GM21381 (cell line): ENCODE data around the gene FHIT.

Source experiments
- ATAC-seq: cut with Tn5 transposase; IDR thresholded peaks from one replicate; pipeline ENCODE4 v1.9.1; 2021; ENCODE audit warnings: mild to moderate bottlenecking, moderate library complexity; ENCODE audit not compliant: unreplicated experiment

Gene FHIT

DNA sequence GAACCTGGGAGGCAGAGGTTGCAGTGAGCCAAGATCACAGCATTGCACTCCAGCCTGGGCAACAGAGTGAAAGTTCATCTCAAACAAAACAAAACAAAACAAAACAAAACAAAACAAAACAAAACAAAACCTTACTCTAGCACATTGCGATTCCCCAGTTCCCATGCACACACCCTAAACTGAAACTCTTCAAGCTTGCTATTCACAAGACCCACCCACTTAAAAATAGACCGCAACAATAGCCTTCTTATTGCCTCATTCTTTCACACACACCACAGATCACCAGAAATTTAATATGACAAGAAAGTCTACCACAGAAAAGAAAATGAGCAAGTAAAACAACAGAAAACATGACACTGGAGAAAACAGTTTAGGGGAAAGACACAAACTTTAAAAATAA lies 598.4 kb downstream of the FHIT start:
- no peak for ATAC-seq

DNA sequence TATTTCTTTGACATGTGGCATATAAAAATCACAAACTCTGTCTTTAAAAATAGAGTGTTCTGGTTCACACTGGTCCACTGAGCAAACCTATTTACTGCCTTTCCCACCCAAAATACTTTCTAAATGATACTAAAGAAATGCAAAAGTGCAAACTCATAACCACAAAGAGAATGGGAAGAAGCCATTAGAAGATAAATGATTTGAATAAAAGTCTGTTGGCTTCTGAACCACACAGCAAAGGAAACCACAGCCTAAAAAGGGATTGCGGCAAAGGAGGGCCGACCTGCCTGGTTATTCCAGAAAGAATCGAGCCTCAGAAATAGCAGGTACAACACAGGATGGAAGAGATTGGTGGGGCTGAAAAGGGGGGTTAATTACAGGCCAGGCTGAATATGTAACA lies 599.5 kb downstream of the FHIT start:
- ATAC-seq = no peak

DNA sequence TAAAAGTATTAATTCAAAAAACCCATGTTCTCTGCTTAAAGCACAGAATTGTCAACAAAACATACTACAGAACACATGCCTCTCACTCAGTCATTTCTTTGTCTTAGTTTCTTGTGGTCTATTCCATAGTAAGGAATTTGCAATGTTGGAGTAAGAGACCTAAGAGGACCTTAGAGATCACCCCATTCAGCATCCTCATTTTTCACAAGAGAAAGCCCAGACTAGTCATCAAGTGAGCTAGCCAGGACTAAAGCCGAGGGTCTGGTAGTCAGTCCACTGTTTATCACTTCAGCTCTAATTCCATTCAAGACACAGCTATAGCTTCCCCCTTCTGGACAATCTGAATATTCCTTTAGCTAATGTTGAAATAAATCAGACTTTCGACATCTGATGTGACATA lies 601.1 kb downstream of the FHIT start:
- no peak for ATAC-seq

DNA sequence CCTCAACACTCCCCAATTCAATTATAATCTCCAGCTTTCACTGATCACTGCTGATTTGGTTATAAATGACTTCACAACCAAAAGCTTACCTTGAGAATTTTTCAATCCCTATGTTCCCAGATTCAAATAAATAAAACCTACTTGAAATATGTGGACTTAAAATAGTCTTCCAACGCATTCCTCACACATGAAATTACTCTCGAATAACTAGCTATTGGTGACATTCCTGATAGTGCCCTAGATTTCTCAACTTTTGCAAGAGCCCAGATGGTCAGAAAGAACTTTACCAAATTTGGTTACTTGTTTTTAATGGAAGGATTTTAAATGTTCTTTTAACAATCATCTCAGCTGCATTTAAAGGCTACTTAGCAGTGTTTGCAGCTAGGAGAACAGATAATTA lies 605.5 kb downstream of the FHIT start:
- ATAC-seq = no peak

DNA sequence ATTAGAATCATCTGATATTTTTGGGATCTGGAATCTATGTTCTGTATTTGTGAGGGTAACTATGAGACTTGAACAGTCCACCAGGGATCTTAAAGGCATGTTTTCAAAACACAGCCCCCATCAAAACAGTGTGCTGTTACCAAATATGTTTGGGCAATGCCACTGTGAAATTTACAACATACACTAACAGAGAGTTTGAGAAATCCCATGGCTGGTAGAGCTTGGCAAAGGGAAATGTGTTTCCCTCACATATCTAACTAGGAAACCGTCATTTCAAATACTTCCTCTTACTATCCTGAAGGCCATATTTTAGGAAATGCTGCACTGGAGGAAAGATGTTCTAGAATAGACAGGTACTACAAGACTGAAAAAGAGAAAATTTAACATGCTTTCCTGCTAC lies 607.4 kb downstream of the FHIT start:
- ATAC-seq = no peak

DNA sequence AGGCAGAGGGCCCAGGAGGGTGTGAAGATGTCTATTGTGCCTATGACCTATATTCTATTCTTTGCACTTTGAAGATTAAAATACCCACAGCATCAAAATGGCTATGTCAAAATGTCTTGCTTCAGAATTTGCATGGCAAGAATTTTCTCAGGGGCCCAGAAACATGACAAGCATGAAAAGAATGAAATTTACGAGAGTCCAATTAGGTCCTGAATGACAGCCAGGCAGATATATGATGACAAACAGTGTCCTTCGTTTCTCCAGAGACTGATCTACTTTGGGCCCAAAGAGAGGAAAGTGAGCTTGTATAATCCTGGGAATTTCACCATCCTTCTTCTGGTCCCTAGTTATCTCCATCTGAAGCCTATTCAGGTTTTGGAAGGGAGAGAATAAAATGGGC lies 609.9 kb downstream of the FHIT start:
- no peak for ATAC-seq

DNA sequence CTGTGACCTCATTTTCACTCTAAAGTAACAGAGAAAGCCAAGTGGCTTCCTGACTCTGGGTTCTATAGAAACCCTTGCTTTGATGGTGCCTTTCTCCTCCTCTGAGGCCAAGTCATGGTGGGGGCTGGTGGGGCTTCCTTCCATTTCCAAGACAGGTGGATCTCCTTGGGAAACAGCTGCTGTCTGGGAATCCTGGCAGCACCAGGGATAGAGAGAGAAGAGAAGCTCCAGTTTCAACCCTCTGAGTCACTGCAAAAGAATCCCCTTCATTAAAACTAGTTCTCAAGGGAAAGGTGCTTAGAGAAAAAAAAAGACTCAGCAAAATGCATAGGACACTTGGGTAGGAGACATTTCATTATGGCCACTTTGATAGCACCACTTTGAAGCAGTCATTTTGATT lies 614.4 kb downstream of the FHIT start:
- ATAC-seq = no peak

DNA sequence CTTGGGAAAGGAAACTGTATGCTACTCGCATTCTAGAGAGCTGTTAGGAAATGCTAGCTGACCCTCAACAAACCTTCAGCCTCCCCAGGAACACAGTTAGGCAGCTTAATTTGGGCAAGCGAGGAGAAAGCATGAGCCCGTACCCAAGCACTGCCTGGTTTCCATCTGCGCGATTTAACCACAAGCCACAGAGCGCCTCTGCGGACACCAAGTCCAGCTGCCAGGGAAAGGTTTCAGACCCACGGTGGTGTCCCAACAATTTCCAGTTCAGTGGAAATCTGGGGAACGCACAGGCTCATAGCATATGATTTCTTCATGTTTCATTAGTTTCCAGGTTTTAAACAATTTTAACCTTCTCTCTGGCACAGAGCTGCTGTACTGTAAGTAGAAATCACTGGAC lies 617.6 kb downstream of the FHIT start:
- no peak for ATAC-seq

DNA sequence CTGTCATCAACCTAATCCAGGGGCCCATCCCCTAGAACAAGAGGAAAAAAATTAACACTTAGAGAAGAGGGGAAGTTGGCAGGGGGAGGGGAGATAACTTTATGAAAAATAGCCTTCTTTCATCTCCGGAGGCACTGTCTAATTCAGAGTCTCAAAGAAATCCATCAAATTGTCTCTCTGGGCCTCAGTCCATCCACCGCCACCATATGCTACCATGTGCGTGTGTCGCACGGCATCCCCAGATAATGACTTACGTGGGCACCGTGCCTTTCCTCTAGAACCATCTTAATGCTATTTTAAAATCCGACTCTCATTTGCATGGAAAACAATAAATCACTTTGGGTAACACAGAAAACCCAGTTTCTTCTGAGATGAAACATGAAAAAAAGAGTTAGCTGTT lies 619.7 kb downstream of the FHIT start:
- no peak for ATAC-seq

DNA sequence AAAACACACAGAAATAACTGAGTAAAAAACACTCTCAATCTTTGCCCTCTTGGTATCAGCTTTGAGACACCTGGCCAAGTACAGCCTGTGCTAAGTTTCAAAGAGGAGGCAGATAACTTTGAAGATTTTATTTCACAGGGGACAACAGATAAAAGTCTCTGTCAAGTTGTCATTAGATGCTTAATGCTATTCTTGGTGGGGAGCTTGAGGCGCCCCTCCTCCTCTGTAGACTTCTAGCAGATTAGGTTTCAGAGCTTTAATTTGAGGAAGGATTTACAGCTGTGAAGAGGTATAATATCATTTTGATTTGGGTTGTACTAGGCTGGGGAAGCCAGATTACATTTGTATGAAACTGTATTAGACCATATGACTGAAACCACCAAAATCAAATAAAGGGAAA lies 620.3 kb downstream of the FHIT start:
- no peak for ATAC-seq

DNA sequence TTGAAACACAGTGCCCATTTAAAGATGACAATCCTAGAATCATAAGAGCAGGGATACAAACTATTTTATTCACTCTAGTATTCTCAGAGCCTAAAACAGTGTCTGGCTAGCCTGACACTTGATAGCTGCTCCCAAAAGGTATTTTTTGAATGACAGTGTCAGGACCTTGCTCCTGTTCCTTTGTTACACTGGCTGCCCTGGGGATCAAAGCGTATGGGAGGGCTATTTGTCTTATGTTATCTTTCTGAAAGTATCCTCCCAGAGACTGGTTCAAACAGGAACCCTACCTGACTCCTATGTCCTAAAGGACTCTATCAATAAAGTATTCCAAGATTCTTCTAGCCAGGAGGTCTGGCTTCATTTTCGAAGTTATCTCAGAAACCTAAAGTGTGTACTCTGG lies 621.4 kb downstream of the FHIT start:
- ATAC-seq = no peak

DNA sequence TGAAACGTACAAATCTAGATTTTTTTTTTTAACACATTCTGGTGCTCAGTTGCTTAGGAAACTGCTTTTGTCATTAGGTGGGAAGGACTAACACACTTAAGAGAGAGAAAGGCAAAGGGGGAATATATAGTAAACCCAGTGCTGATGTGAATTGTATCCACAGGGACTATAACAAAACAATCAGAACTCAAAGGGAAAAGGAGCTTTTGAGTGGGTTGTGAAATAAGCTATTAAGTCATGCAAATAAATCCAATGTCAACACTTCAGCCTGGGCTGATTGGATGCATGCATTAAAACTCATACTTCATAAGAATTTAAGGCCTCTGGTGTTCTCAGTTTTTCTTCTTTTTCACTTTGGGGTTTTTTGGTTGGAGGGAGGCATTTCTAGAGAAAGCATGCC lies 628.9 kb downstream of the FHIT start:
- ATAC-seq = no peak

DNA sequence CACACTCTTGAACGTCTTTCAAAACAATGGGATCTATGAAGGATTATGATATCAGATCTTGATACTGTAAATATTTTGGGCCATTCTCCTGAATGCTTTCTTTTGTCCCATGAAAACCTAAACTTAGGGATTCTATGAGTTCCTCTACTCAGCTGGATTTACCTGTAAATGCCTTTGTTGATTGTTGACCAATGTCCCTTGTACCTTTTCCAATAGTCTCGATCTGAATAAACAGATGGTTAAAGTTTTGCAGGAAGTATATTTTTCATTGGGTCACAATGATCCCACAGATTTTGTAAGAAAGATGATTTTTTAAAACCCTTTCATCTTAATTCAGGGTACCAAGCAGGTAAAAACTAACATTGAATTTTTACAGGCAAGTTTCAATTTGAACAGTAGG lies 634.1 kb downstream of the FHIT start:
- no peak for ATAC-seq

DNA sequence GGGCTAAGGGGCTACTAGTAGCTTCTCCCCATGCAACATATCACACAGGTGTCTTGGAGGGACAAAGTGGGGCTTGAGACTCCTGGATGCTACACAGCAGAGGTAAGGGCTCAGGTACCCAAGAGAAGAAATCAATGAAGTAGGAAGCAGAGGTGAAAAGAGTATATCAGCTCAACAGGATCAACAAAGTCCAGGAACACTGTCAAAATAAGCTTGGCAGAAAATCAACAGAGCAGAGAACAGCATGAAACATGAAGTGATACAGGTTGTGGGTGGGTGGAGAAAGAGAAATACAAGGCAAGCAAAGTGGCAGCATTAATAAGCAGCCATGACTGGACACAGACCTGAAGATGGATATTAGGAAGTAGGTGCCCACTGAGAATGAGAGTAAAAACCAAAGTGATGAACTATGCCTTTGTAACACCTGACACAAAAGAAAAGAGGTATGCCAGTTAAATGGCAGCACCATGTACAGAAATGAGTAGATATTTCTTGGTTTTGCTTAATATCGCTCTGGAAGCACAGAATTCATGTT lies 637.4 kb downstream of the FHIT start:
- no peak for ATAC-seq

DNA sequence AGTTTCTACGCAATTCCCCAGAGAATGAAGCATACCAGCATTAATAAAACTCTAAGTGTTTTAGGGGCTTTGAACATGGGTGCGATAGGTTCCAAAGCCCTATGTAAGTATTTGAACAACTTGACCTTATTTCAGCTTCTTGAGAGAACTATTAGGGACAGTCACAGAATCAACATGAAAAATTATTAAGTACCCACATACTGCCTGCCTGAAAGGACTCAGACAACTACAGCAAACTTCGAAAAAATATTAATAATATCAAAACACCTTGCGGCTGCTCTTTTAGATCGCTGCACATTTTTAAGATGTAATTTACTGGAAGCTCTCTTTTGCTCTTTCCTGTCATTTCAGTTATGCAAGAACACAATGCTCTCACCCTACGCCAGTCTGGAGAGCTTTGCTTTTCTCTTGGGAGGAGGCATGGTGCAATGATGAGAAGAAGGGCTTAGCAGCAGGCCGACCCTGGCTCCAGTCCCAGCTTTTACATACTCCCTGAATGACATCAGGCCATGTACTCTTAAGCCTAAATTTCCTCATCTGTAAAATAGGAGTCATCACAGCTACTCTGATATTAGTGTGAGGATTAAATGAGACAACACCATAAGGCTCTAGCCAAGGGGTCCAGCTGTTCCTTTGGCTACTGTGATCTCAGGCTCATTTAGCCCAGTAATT lies 640.7 kb downstream of the FHIT start:
- no peak for ATAC-seq

DNA sequence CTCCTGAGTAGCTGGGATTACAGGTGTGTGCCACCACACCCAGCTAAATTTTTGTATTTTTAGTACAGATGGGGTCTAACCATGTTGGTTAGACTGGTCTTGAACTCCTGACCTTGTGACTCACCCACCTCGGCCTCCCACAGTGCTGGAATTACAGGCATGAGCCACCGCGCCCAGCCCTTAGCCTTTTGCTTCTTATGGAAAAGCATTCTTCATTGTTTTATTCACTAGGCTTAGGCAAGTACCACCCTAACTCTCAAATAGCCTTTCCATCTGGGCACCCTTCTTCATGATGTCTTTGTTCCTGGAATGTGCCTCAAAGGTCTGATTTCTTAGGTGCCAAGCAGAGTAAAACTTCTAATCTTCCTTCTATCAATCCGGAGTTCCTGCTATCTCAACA lies 641.8 kb downstream of the FHIT start:
- ATAC-seq = no peak

DNA sequence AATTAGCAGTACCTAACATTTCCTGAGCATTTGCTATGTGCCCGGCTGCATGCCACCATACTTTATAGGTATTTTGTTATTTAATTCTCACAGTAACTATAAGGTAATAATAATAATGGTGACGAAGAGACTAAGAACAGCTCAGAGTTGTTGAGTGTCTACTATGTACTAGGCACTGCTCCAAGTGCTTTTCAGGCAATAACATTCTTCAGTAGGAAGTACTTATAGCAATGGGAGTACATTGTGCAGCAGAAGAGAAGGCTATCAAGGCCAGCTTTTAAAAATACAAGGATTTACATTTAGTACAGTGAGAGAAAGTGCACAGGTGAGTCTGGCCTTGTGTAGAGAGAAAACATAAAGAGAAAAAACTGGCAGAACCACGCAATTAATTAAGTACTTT lies 647.4 kb downstream of the FHIT start:
- ATAC-seq = no peak

DNA sequence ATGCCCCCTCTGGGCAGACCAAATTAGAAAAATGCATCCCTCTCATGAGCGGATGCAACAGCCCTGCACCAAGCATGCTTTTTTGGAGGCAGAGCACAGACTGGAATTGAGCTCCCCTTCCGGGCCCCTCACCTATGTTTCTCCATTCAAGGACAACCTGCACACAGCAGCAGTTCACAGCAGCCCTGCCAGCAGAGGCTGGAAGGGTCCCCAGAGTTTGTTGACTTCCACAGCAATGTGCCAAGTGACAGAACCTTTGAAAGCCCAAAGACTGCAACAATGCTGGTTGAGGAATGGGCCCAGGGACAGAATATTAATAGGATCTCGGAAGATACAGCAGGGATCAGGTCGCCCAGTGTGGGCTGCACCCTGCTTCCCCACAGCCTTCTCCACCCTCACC lies 650.4 kb downstream of the FHIT start:
- no peak for ATAC-seq

DNA sequence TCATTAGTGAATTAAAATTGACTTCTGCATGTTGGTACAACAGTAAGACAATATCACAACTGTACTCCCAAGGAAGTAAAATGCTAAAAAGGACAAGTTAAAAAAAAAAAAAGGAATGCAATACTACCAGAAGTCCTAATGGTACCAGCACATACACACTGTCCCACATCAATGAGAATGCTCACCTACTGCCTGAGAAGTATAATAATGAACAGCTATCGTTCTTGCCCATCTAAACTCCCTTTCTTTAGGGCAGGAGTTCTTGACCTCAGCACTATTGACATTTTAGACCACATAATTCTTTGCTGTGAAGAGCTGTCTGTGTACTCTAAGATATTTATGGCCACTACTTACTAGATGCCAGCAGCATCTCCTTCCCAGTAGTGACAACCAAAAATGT lies 651.7 kb downstream of the FHIT start:
- ATAC-seq = no peak

DNA sequence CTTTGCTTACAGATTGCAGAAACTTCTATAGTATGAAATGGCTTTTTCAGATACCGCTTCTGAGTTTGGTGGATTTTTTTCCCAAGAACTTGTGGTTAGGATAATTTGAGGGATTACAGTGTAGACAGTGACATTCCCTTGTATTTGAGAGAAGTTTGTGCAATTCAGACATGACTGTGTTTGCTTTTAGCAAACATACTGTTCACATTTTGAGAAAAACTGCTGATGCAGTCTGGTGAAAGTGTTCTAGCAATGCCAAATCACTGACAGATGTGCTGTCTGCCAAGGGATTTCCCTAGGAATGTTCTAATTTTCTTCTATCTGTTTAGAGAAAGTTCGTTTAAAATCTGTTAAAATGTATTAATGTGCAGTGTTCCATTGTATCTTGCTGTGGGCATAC lies 652.6 kb downstream of the FHIT start:
- no peak for ATAC-seq

DNA sequence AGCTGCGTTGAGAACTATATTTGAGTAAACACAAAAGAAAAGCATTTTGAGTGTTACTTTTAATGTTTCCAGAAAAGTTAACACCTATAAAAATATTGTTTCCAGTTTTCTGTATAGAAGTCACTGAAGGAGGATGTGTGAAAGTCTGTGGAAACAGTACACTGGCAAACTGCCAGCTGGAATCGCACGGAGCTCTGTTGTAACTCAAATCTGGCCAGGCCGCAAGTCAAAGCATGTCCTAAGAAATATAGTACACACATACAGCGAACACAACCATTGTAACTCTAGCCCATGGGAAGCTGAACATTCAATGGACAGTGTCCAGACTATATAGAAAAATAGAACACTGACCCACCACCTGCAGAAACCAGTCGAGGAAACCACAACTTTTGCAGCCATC lies 657.2 kb downstream of the FHIT start:
- ATAC-seq = no peak

DNA sequence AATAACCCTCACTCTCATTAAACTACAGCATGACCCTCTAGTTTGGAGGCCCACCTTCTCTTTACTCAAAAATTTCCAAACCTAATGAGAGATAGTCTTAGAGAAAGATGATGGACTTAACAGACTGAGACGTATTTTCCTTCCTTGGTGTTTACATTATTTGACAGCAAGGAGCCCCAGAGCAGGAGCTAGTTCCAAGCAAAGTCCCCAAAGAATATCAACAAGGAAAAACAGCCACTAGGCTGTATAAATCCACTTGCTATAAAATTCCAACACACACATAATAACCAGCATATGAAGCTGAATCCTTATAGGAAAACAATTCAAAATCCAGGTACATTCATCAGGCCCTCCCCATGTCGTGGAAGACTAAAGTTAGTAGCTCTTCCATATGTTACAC lies 660.0 kb downstream of the FHIT start:
- ATAC-seq = no peak

DNA sequence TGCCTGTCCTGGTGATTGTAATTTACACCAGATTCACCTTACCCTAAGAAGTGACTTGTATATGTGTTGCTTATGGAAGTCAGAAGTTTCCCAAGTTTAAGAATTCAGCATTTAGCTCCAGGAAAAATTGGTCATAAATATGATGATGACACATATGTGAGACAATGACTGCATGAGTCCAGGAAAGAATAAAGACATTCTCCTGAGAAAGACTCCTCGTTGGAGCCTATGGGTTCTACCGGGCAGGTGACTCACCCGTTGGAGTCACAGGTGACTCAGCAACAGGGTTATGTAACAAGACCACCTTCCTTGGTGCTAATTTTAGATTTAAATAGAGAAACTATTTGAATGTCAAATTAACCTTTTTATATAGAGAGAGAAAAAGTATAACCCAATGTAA lies 662.4 kb downstream of the FHIT start:
- no peak for ATAC-seq
